ENCODE results near the gene S100A10. TPM values are rescaled to one million over a fixed set of nuclear protein-coding genes. Genes with fewer than 3 reads are reported as not detected.

The S100A10 gene
- total RNA-seq, 1 donor from 2014 or later, result 120 TPM

DNA sequence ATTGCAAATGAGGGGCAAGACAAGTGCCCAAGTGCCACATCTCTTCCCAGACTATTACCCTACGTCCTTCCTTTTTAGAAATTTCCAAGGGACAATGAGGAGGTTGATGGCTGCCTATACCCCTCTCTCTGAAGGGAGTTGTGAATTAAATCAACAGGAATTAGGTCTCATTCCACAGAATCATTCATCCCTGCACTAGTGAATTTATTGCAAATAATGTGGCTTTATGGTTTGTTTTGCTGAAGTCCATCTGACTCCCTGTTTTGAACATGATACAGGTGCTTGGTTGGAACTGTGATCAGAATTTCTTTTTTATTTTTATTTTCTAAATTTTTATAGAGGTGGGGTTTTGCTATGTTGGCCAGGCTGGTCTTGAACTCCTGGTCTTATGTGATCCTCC, 50.1 kb downstream of the S100A10 start:
- H3K36me3 ChIP-seq (ENCODE audit: control insufficient read depth, insufficient read depth, low read length), result no peaks in the 10 kb centered on the region
- TF ChIP-seq, protein P1, sequence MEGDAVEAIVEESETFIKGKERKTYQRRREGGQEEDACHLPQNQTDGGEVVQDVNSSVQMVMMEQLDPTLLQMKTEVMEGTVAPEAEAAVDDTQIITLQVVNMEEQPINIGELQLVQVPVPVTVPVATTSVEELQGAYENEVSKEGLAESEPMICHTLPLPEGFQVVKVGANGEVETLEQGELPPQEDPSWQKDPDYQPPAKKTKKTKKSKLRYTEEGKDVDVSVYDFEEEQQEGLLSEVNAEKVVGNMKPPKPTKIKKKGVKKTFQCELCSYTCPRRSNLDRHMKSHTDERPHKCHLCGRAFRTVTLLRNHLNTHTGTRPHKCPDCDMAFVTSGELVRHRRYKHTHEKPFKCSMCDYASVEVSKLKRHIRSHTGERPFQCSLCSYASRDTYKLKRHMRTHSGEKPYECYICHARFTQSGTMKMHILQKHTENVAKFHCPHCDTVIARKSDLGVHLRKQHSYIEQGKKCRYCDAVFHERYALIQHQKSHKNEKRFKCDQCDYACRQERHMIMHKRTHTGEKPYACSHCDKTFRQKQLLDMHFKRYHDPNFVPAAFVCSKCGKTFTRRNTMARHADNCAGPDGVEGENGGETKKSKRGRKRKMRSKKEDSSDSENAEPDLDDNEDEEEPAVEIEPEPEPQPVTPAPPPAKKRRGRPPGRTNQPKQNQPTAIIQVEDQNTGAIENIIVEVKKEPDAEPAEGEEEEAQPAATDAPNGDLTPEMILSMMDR (IDR thresholded peaks at IDR 0.05; ENCODE audit: insufficient read depth, low read length, severe bottlenecking), result no peak
- no peak overlapping the region for H3K4me3 ChIP-seq (ENCODE audit: low read depth, low read length)
- DNase-seq (ENCODE audit: low read depth) (no peak), FAIRE-seq (no peak)
- H3K27me3 ChIP-seq (ENCODE audit: control insufficient read depth, insufficient read depth, low read length), result no peaks in the 10 kb centered on the region

DNA sequence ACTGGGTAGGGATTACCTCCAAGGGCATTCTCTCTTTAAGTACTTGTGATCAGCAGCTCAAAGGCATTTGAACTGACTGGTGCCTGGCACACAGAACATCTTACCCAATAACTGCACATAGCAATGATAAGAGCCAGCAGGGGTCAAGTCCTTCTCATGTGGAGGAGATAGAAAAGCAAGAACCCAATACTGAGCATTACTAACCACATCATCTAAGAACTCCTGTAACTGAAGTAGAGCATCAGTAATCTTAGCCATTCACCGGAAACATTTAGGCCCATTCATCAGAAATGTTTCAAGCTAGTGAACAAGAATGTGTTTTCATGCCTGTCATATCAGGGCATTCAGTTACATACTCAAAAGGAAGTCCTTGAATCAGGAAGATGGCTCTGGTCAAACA, 50.8 kb downstream of the S100A10 start:
- DNase-seq (ENCODE audit: low read depth), result no peak
- no peak for FAIRE-seq
- H3K36me3 ChIP-seq (ENCODE audit: control insufficient read depth, insufficient read depth, low read length), result no peaks in the 10 kb centered on the region
- H3K27me3 ChIP-seq (ENCODE audit: control insufficient read depth, insufficient read depth, low read length), result no peaks in the 10 kb centered on the region
- no peak overlapping the region for H3K4me3 ChIP-seq (ENCODE audit: low read depth, low read length)
- TF ChIP-seq, protein P1 (IDR thresholded peaks at IDR 0.05; ENCODE audit: insufficient read depth, low read length, severe bottlenecking), result no peak

DNA sequence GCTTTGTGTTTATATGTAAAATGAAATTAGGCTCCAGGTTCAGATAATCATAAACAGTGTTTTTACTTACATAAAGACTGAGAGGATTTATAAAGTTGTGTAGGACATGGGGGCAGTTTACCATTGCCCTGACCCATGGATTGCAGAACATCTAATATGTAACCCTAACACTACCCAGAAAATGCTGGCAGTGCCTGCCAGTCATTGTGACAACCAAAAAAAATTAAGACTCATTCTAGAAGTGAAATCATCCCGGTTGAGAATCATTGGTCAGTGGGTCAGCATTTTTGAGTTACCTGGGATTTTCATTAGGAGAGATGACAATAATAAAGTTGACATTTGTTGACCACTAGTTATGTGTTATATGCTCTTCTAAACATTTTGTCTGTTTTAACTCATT, 53.1 kb downstream of the S100A10 start:
- Histone ChIP-seq H3K36me3 (ENCODE audit: control insufficient read depth, insufficient read depth, low read length) (no peaks in the 10 kb centered on the region), H3K4me3 (ENCODE audit: low read depth, low read length) (no peak overlapping the region), H3K27me3 (ENCODE audit: control insufficient read depth, insufficient read depth, low read length) (no peaks in the 10 kb centered on the region)
- DNase-seq (ENCODE audit: low read depth) (no peak), FAIRE-seq (no peak)
- TF ChIP-seq, protein P1 (IDR thresholded peaks at IDR 0.05; ENCODE audit: insufficient read depth, low read length, severe bottlenecking), result no peak

DNA sequence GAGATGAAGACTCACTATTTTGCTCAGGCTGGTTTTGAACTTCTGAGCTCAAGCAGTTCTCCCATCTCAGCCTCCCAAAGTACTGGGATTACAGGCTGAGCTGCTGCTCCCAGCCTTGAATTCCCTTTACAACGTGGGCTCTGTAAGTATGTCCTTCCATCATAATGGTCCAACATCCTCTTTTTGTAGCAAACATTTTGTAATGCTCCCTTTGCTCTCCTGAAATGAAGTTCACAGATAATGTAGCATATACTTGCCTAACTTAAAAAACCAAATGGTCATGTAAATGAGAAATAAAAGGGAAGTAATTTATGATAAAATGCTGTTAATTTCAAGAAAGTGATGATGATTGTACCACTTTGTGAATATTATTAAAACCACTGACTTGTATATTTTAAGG, 53.9 kb downstream of the S100A10 start:
- DNase-seq (ENCODE audit: low read depth) (no peak), FAIRE-seq (no peak)
- Histone ChIP-seq H3K36me3 (ENCODE audit: control insufficient read depth, insufficient read depth, low read length) (no peaks in the 10 kb centered on the region), H3K4me3 (ENCODE audit: low read depth, low read length) (no peak overlapping the region), H3K27me3 (ENCODE audit: control insufficient read depth, insufficient read depth, low read length) (no peaks in the 10 kb centered on the region)
- TF ChIP-seq, protein P1 (IDR thresholded peaks at IDR 0.05; ENCODE audit: insufficient read depth, low read length, severe bottlenecking), result no peak

DNA sequence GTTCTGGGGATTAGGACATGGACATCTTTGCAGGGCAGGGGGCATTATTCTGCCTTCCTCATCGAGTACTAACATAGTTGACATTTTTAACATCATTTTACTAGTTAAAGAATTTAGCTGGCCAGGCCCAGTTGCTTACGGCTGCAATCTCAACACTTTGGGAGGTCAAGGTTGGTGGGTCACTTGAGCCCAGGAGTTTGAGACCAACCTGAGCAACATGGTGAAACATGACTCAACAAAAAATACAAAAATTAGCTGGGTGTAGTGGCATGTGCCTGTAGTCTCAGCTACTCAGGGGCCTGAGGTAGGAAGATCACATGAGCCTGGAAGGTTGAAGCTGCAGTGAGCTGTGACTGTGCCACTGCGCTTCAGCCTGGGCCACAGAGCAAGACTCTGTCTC, 54.5 kb downstream of the S100A10 start:
- DNase-seq (ENCODE audit: low read depth) (no peak), FAIRE-seq (no peak)
- TF ChIP-seq, protein P1 (IDR thresholded peaks at IDR 0.05; ENCODE audit: insufficient read depth, low read length, severe bottlenecking), result no peak
- Histone ChIP-seq H3K36me3 (ENCODE audit: control insufficient read depth, insufficient read depth, low read length) (no peaks in the 10 kb centered on the region), H3K27me3 (ENCODE audit: control insufficient read depth, insufficient read depth, low read length) (no peaks in the 10 kb centered on the region), H3K4me3 (ENCODE audit: low read depth, low read length) (no peak overlapping the region)

DNA sequence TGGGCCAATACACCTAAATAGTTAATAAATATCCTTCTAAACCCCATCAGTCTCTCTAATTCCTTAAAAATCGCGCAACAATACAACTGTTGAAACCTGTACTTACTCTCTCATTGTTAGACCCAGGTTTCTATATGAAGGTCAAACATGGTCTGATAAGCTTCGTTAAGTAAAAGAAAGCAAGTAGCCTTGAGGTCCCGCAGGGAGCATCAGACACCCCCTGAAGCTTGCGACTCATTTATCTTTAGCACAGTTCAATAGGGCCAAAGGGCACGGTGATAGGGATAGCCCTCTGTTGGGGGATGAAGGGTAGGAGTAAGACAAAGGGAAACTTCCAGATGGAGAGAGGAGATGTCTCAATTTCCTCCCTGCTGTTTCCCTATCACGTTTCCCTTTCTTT, 57.0 kb downstream of the S100A10 start:
- H3K36me3 ChIP-seq (ENCODE audit: control insufficient read depth, insufficient read depth, low read length), result no peaks in the 10 kb centered on the region
- no peak overlapping the region for H3K4me3 ChIP-seq (ENCODE audit: low read depth, low read length)
- no peaks in the 10 kb centered on the region for H3K27me3 ChIP-seq (ENCODE audit: control insufficient read depth, insufficient read depth, low read length)
- FAIRE-seq (no peak), DNase-seq (ENCODE audit: low read depth) (no peak)
- TF ChIP-seq, protein P1 (IDR thresholded peaks at IDR 0.05; ENCODE audit: insufficient read depth, low read length, severe bottlenecking), result no peak
